SK-N-DZ (cell line): ENCODE measurements around the gene FGF18. TPM values are rescaled to one million over a fixed set of nuclear protein-coding genes. Genes with fewer than 3 reads are reported as not detected.
A peak's percentile ranks its signal among the peaks of the same experiment; 100 is the strongest.
"Not testable (repeated sequence)": the region's sequence is repeated elsewhere in the genome, so short reads cannot be mapped to it uniquely, and the experiment has no call there.

ENCODE experiments used
- DNase-seq: peaks from one replicate; pipeline ENCODE4 v3.0.0-alpha.2; 2015; ENCODE audit warnings: low spot score
- polyA plus RNA-seq, 2 experiments: library from polyadenylated mRNA; depleted of rRNA; stranded (reverse); fragments of >200 nt; gene quantifications; 2 replicates each; pipeline ENCODE4 v1.2.3, GENCODE V29; 2014

The FGF18 gene
- 0.13 and 0.42 TPM in 2 replicates for polyA plus RNA-seq (2014; cell fraction: cytosol; rRNA removed)
- polyA plus RNA-seq (2014; cell fraction: nucleus; rRNA removed), result 0.89 and 0.94 TPM in 2 replicates

GRCh38 chr5:171418982-171419687 is at the start of gene FGF18:
FGF18 (plus strand) TSS chr5:171419647; CDS start chr5:171420200, 553 bp downstream.
- DNase-seq, result peak; percentile 76

GRCh38 chr5:171369898-171370297 is 49.5 kb upstream of the FGF18 start:
- DNase-seq, result no peak

- not testable (repeated sequence) for DNase-seq
Measured at GRCh38 chr5:171370881-171371280, 48.6 kb upstream of the FGF18 start.

GRCh38 chr5:171371326-171371725 is 48.1 kb upstream of the FGF18 start:
- DNase-seq, result no peak

- no peak for DNase-seq
Measured at GRCh38 chr5:171379961-171380360, 39.5 kb upstream of the FGF18 start.

GRCh38 chr5:171384416-171384815 is 35.0 kb upstream of the FGF18 start:
- DNase-seq, result not testable (repeated sequence)

GRCh38 chr5:171384999-171385398 is 34.4 kb upstream of the FGF18 start:
- not testable (repeated sequence) for DNase-seq

GRCh38 chr5:171386006-171386671 is 33.3 kb upstream of the FGF18 start:
- no peak for DNase-seq

- DNase-seq, result no peak
Measured at GRCh38 chr5:171386861-171387344, 32.5 kb upstream of the FGF18 start.

- peak; percentile 99 for DNase-seq
Measured at GRCh38 chr5:171387345-171387969, 32.0 kb upstream of the FGF18 start, which contains the start of gene NPM1. NPM1 (plus strand) TSS chr5:171387849; CDS start chr5:171387949, 100 bp downstream.

GRCh38 chr5:171387970-171388815 is 31.3 kb upstream of the FGF18 start:
- peak; percentile 75 for DNase-seq

- no peak for DNase-seq
Measured at GRCh38 chr5:171388816-171389168, 30.7 kb upstream of the FGF18 start.

GRCh38 chr5:171390883-171391677 is 28.4 kb upstream of the FGF18 start:
- DNase-seq, result no peak

- DNase-seq, result no peak
Measured at GRCh38 chr5:171391996-171392577, 27.4 kb upstream of the FGF18 start.

- no peak for DNase-seq
Measured at GRCh38 chr5:171392585-171393159, 26.8 kb upstream of the FGF18 start.

GRCh38 chr5:171395042-171395441 is 24.4 kb upstream of the FGF18 start:
- DNase-seq, result no peak

GRCh38 chr5:171396583-171396982 is 22.9 kb upstream of the FGF18 start:
- not testable (repeated sequence) for DNase-seq

- no peak for DNase-seq
Measured at GRCh38 chr5:171397190-171397589, 22.3 kb upstream of the FGF18 start.

GRCh38 chr5:171397599-171397998 is 21.8 kb upstream of the FGF18 start:
- DNase-seq, result no peak

- DNase-seq, result not testable (repeated sequence)
Measured at GRCh38 chr5:171398660-171399059, 20.8 kb upstream of the FGF18 start.
